Central memory CD4-positive, alpha-beta T cell (primary cell): ENCODE results near the gene SLC25A1.
"Not testable (repeated sequence)": the region's sequence is repeated elsewhere in the genome, so short reads cannot be mapped to it uniquely, and the experiment has no call there.

Source experiments
- DNase-seq: peaks from one replicate; pipeline ENCODE4 v3.0.0; 2022

The SLC25A1 gene

GRCh38 chr22:19204640-19205039 is 26.1 kb upstream of the SLC25A1 start:
- no peak for DNase-seq

GRCh38 chr22:19203834-19204233 is 25.3 kb upstream of the SLC25A1 start:
- no peak for DNase-seq

- DNase-seq: not testable (repeated sequence)
Observed at GRCh38 chr22:19202799-19203186, 24.3 kb upstream of the SLC25A1 start.

- DNase-seq: no peak
Observed at GRCh38 chr22:19201869-19202798, 23.6 kb upstream of the SLC25A1 start.

DNA sequence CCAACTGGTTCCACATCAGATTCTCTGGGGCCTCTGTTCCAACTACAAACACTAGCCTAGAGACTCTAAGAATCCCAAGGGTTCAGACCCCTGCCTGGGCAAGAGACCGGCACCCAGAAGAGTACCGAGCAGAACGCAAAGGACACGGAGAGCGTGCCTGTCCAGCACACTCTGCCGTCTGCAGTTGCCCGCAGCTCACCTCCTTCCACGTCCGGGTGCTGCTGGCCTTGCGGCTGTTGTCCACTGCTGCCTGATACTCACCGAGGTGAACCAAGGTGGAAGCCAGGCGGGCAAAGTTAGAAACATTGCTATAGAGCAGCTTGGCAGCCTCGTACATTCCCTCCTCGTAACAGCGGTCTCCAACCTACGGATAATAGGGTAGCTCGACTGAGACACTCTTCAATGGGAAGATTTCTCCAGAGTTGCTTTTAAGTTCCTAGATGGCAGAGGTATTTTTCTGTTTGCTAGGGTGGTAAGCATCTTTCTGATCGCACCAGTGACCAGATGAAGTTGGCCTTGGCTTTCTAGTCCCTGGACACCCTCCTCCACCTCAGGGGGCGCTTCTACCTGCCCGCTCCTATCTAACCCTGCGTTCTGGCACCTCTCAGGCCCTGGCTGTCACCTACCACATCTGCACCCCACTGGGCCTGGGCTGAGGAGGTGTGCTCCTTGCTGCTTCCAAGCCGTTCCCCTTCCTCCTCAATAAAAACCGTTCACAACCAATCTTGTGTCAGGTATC is 22.8 kb upstream of the SLC25A1 start:
- no peak for DNase-seq

DNA sequence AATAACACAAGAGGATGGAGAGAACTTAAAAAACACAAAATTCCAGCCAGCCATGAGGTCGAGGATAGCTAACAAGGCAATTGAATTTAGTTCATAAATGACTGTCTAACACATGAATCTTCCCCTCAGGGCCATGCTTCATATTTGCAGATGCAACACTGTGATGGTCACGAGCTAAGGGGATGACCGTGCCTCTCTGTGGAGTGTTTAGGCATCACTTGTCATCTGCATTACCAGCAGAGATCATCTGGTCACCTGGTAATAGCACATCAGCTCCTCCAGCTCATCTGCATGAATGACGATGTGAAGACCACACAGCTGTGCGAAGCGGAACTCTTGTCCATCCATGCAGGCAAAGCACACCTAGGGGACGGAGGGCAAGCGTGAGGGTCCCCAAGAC is 20.9 kb upstream of the SLC25A1 start:
- DNase-seq: no peak

DNA sequence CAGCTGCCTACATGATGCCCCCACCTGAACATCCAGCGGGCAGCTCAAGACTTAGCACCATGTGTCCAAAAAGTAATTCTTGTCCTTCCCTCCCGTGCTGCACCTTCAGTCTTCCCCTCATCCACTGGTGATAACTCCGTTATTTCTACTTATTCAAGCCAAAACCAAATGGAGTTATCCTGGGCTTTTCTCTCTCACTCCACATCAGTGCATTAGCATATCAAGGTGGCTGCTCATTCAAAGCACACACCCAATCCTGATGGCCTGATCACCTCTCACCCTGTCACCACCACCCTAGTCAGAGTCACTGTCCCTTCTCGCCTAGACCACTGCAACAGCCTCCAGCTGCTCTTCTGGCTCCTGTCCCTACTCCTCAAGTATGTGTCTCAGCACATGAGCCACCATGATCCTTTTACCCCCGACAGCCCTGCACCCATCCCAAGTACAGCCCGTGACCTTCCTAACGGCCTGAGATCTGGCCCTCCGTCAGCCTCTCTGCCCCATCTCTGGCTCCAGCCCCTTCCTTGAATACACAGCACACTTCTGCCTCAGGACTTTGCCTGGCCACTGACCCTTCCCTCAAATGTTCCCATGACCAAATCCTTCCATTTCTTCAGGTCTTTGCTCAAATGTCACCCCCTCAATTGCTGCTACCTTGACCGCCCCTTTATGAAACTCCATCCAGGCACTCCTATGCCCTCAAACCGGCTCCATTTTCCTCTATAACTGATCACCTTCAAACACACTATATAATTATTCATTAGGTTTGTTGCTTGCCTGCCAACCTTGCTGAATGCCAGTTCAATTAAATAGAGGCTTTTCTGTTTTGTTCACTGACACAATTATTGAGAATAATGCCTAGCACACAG is 19.7 kb upstream of the SLC25A1 start:
- no peak for DNase-seq

- no peak for DNase-seq
Observed at GRCh38 chr22:19196841-19197612, 18.5 kb upstream of the SLC25A1 start.

DNA sequence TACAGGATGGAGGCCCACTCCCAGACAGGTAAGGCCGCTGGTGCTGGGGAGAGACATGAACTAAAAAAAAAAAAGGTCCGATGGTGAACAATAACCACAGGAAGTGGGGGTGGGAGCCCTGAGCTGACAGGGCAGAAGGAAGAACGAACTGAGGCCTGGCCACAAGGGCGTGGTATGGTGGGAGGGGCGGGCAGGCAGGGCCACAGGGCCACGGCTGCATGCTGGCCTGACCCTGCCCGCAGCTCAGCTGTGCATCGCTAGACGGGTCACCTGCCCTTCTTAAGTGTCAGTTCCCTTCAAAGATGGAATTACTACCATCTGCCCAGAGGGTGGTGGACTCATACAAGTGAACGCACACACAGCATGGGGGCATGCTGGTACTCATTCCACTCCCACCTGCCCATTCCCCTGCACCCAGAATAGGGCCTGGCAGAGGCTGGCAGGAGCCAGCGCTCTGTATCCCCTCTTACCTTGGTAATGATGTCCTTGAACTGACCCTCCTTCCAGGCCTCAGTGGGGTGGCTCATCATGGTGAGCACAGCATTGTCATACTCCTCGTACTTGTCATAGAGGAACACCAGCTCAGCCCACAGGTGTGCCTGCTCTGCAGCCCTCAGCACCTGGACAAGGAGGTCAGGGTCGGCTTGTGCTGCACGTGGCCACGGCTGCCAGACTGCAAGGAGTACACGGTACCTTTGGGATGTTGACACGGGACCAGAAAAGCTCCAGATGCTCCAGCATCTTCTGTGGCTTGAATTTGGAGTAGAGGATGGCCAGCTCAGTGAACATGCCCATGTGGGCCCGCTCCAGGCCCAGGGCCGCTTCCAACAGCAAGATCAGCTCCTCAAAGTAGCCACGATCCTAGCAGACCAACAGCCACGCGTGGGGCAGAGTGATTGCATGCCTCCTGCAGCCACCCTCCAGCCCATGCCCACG is 17.5 kb upstream of the SLC25A1 start:
- DNase-seq: no peak

DNA sequence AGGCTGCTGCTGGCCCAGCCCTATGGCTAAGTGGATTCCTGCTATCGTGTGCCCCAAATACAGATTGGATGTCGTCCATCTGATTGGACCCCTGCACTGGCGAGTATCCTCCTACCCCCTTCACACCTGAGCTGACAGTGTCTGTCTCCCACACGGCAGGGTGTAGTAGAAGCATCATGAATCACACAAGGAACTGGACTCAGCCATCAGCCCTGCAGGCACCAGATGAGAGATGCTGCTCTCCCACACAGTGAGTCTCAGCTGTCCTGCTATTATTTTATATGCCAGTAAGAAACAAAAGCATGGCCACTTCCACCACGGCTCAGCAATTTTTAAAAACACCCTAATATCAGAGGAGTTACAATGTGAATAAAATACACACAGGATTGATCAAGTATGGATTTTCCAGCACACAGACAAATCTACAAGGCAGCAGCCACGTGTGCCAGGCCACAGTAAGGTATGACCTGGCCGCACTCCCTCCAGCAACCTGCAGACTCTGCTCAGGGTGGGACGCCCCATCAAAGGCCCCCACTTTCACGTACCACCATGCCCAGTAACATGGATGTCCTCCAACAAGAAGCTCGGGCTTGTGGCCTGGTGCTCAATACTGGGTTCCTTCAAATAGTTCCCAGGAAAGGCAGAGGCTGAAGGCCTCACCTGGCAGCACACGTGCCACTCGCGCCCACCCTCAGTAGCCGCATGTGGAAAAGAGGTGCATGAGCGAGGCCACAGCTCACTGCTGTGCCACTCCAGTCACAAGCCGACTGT is 16.4 kb upstream of the SLC25A1 start:
- no peak for DNase-seq

- DNase-seq: no peak
Observed at GRCh38 chr22:19193879-19194278, 15.3 kb upstream of the SLC25A1 start.

DNA sequence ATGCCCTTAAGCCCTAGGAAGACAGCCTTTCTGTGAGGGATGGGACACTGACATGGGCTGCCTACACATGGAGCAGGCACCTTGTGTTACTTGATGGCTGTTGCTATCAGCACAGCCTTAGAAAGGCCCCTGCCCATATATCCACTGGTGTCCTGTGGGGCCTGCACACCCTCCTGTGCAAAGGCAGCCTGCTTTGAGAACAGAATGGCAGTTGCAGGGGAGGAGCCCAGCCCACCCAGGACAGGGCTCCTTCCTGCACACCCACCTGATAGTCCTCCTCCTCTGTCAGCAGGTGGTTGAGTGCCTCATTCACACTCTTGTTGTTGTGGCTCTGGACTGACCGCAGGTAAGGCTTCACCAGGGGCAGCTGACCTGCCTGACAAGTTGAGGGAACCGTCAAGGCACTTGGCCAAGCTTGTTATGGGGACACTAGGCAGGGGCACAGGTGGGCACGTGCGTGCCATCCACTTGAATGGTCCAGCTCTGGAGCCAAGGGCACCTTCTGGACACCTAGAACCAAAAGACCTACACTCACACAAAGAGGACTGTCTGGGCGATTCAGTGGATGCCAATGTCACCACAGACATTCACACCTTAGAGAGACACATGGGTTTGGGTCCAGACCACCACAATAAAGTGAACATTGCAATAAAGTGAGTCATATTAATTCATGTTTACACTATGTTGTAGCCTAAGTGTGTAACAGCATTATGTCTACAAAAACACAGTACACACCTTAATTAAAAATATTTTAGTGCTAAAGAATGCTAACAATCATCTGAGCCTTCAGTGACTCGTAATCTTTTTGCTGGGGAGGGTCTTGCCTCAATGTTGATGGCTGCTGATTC is 9.4 kb upstream of the SLC25A1 start:
- DNase-seq: no peak

DNA sequence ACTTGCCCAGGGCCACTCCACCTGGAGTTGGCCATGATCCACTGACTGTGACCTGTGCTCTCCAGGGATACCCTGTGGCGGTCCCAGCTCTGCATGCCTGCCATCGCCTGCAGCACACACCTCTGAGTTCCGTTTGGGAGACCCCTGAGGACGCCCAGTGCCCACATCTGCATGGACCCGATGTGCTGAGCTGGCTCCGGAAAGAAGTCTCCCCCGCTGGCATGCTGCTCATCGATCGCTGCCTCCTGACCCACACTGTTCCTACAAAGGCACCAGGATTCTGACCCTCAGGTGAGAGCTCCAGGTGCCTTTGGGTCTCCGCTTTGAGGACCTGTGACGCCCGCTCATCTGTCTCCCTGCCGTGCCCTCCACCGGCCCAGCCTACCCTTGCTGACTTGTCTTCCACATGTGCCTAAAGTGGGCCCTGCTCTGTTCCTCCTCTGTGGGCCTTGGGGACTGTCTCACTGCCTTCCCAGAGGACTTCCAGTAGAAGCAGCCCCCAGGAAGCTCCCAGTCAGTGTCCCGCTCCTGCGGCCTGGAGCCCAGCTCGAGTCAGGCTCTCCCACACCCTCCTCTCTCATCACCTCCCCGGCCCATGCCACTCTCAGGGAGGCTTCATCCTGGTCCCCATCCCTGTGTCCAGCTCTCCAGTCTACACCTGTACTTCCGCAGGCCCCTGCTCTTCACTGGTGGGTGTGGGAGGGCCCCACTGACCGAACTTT is 5.9 kb upstream of the SLC25A1 start:
- DNase-seq: no peak

DNA sequence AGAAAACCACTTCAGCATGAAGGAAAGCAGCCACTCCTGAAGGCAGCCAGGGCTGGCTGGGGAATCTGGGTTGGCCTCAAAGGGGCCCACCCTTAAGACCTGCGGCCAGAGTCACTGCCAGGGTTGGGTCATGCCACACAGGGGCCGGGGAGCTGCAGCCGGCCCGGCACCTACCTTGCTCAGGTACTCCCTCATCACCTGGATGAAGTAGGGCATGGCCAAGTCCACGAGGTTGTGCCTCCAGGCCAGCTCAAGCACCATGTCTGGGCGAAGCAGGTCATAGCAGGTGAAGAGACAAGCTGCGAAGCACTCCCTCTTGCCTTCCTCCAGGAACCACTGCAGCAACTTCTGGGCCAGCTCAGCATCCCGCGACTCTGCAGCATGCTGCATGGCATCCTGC is 4.7 kb upstream of the SLC25A1 start:
- no peak for DNase-seq

GRCh38 chr22:19182472-19183157 is 4.1 kb upstream of the SLC25A1 start:
- no peak for DNase-seq

DNA sequence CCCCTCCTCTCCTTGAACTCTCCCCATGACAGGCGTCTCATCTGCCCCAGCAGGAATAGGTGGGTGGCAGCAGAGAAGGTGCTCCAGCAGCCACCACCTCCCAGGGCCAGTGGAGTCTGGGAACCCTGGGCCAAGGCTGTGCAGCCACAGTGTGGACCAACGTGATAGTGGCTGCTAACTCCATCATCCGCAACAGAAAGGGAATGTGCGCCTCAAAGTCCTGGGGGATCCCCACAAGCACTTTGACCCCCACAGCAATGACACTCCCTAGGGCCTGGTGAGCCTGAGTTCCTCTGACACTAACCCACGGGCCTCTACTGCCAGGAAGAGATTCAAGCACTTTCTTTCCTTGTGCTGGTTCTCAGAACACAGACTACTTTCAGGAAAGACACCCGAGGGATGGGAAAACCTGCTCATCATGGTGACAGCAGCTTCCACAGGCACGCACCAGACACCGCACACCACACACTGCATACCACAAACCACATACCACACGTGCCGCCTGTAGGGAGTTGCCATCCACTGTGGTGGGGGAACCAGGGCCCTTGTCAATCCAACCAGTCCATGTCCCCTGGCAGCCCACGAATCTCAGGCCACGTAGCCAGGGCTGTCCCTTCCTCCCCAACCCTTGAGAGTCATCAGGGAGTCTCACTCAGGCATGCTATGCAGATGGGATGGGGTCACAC is 3.4 kb upstream of the SLC25A1 start:
- DNase-seq: no peak

- DNase-seq: no peak
Observed at GRCh38 chr22:19180740-19181410, 2.3 kb upstream of the SLC25A1 start.
